Stimulated activated CD8-positive, alpha-beta memory T cell treated with anti-CD3 and anti-CD28 coated beads, Interleukin-7, amount 100 ng/mL, for 24 hours (primary cell): ENCODE results near the gene TRMT2A.

Experiments
- DNase-seq: peaks from one replicate; pipeline ENCODE4 v3.0.0-alpha.2; 2020; ENCODE audit warnings: low read depth

The TRMT2A gene

GRCh38 chr22:20102203-20102780, 14.7 kb downstream of the TRMT2A start:
- no peak for DNase-seq

GRCh38 chr22:20101638-20102037, 15.4 kb downstream of the TRMT2A start:
- DNase-seq, result no peak

GRCh38 chr22:20099099-20099711, 17.8 kb downstream of the TRMT2A start:
- DNase-seq, result no peak

GRCh38 chr22:20096574-20097420, 20.2 kb downstream of the TRMT2A start:
- no peak for DNase-seq

- DNase-seq, result no peak
Measured at GRCh38 chr22:20095521-20095920, 21.5 kb downstream of the TRMT2A start.

GRCh38 chr22:20094197-20094807, 22.7 kb downstream of the TRMT2A start:
- DNase-seq, result no peak

GRCh38 chr22:20093418-20094196, 23.4 kb downstream of the TRMT2A start:
- DNase-seq, result no peak

- no peak for DNase-seq
Measured at GRCh38 chr22:20092477-20092854, 24.6 kb downstream of the TRMT2A start.

GRCh38 chr22:20091690-20092476, 25.1 kb downstream of the TRMT2A start:
- no peak for DNase-seq

GRCh38 chr22:20090730-20091240, 26.2 kb downstream of the TRMT2A start:
- no peak for DNase-seq

GRCh38 chr22:20089977-20090729, 26.9 kb downstream of the TRMT2A start:
- DNase-seq, result no peak

GRCh38 chr22:20089226-20089976, 27.6 kb downstream of the TRMT2A start:
- DNase-seq, result no peak

GRCh38 chr22:20088263-20088648, 28.8 kb downstream of the TRMT2A start:
- DNase-seq, result no peak

- DNase-seq, result no peak
Measured at GRCh38 chr22:20087319-20088262, 29.4 kb downstream of the TRMT2A start.

GRCh38 chr22:20086763-20087162, 30.3 kb downstream of the TRMT2A start:
- no peak for DNase-seq

- no peak for DNase-seq
Measured at GRCh38 chr22:20086101-20086599, 30.9 kb downstream of the TRMT2A start.

- DNase-seq, result no peak
Measured at GRCh38 chr22:20085651-20086050, 31.4 kb downstream of the TRMT2A start.
